K562 (cell line): Measurements from ENCODE around the gene ZNF554. TPM values are rescaled to one million over a fixed set of nuclear protein-coding genes. Genes with fewer than 3 reads are reported as not detected.

Experiments
- ATAC-seq: fragments of 200-7000 bp; cut with Tn5 transposase; 3 replicates; pipeline ENCODE4 v1.9.1; 2020; ENCODE audit warnings: moderate library complexity
- BruUV-seq: library from RNA; stranded (reverse); fragments of 400-500 nt; replicated peaks from 2 replicates; lab custom pipeline; 2021; lab: Mats Ljungman, UMichigan
- CTCF ChIA-PET: fragments of 300-600 bp; formaldehyde crosslinking; extraction: SDS; loops from one replicate; lab custom pipeline; 2021; ENCODE audit warnings: low intra/inter-chr PET ratio; lab: Yijun Ruan, JAX
- POLR2A ChIA-PET: fragments of 300-600, 350-650 bp; sonication (Branson Sonifier 250); formaldehyde crosslinking; extraction: SDS; loops from one replicate; lab custom pipeline; 2021; ENCODE audit warnings: antibody characterized with exemption, inconsistent platforms; lab: Yijun Ruan, JAX
- DNase-seq, 4 experiments: peaks; one replicate each; pipeline versions ENCODE4 v3.0.0 to v3.0.0-alpha.2; 2011 to 2018; ENCODE audit warnings: low spot score in 3 of 4, mixed read lengths in 3 of 4; ENCODE audit errors: extremely low read depth in 1 of 4
- FAIRE-seq: peaks from 2 replicates; lab custom pipeline; 2011; peaks lifted over from hg19 to GRCh38; lab: Jason Lieb, UNC
- H2AFZ ChIP-seq: 2 replicates; pipeline ENCODE4 v1.6.0; 2011; ENCODE audit warnings: low read depth, low read length, control low read depth, inconsistent platforms
- H3K27ac ChIP-seq: fragments of 200-600 bp; 3 replicates; pipeline ENCODE4 v1.8.0; 2011; ENCODE audit warnings: low read depth, mild to moderate bottlenecking, control low read depth, inconsistent platforms, low read length, moderate library complexity, mixed read lengths; ENCODE audit errors: extremely low read depth
- H3K27me3 ChIP-seq, 2 experiments: fragments of 300-600 bp in 1 of 2; 2 replicates in 1 of 2; 3 replicates in 1 of 2; pipeline versions ENCODE4 v1.6.0 to v1.8.0; 2011; ENCODE audit warnings: inconsistent platforms in 2 of 2, low read length in 2 of 2, mild to moderate bottlenecking in 1 of 2, mixed read lengths in 1 of 2, moderate library complexity in 1 of 2; ENCODE audit not compliant: control insufficient read depth in 2 of 2, insufficient read depth in 2 of 2
- H3K36me3 ChIP-seq: fragments of 300-600 bp; 3 replicates; pipeline ENCODE4 v1.8.0; 2011; ENCODE audit warnings: mild to moderate bottlenecking, low read length, inconsistent platforms; ENCODE audit not compliant: control insufficient read depth, insufficient read depth
- H3K4me1 ChIP-seq, 2 experiments: fragments of 200-600 bp in 1 of 2; replicated peaks in 1 of 2; 2 replicates in 1 of 2; 3 replicates in 1 of 2; pipeline versions ENCODE4 v1.5.1 to v1.8.0; 2011; ENCODE audit warnings: inconsistent platforms in 2 of 2, low read length in 2 of 2, mild to moderate bottlenecking in 1 of 2, mixed read lengths in 1 of 2, moderate library complexity in 1 of 2; ENCODE audit not compliant: control insufficient read depth in 2 of 2, insufficient read depth in 2 of 2
- H3K4me2 ChIP-seq: 2 replicates; pipeline ENCODE4 v1.6.1; 2011; ENCODE audit warnings: low read length, control low read depth, inconsistent platforms, mixed read lengths; ENCODE audit not compliant: insufficient read depth
- H3K4me3 ChIP-seq: fragments of 200-600 bp; sonication (generic), shearing (Covaris generic); 2 replicates; pipeline ENCODE4 v1.5.1; 2016; ENCODE audit warnings: control low read depth, inconsistent platforms
- H3K79me2 ChIP-seq: fragments of 200-600 bp; 3 replicates; pipeline ENCODE4 v1.8.0; 2011; ENCODE audit warnings: low read length, inconsistent platforms; ENCODE audit not compliant: control insufficient read depth, insufficient read depth
- H3K9ac ChIP-seq, 2 experiments: 2 replicates each; pipeline versions ENCODE4 v1.6.0 to v1.6.1; 2011; ENCODE audit warnings: low read depth in 2 of 2, low read length in 2 of 2, control low read depth in 1 of 2, inconsistent platforms in 1 of 2, mild to moderate bottlenecking in 1 of 2, mixed read lengths in 1 of 2; ENCODE audit not compliant: insufficient read depth in 1 of 2
- H3K9me1 ChIP-seq: one replicate; pipeline ENCODE4 v1.6.0; 2011; ENCODE audit warnings: inconsistent platforms, mild to moderate bottlenecking, low read length, moderate library complexity; ENCODE audit not compliant: control insufficient read depth, insufficient read depth
- H3K9me3 ChIP-seq: replicated peaks from 2 replicates; pipeline ENCODE4 v1.5.1; 2011; ENCODE audit warnings: low read depth, low read length, inconsistent platforms; ENCODE audit not compliant: control insufficient read depth, insufficient read depth
- H4K20me1 ChIP-seq: replicated peaks from 2 replicates; pipeline ENCODE4 v1.6.1; 2011; ENCODE audit warnings: low read length, inconsistent platforms, mixed read lengths; ENCODE audit not compliant: control insufficient read depth, insufficient read depth
- BRD9 ChIP-seq: fragments of 450-650 bp; IDR thresholded peaks from 2 replicates; pipeline ENCODE4 v1.6.1; 2018; ENCODE audit warnings: low read depth; ENCODE audit not compliant: partially characterized antibody
- BRF2 ChIP-seq: IDR thresholded peaks from 3 replicates; pipeline ENCODE4 v1.6.1; 2011; ENCODE audit warnings: borderline replicate concordance, mild to moderate bottlenecking; ENCODE audit not compliant: insufficient read length, insufficient read depth
- CHD4 ChIP-seq: fragments of 200-600 bp; sonication (generic); IDR thresholded peaks from 3 replicates; pipeline ENCODE4 v1.6.1; 2012; ENCODE audit warnings: low read depth, mild to moderate bottlenecking, mixed read lengths, low read length, inconsistent platforms; ENCODE audit not compliant: insufficient read depth, insufficient replicate concordance, poor library complexity, severe bottlenecking
- CREBBP ChIP-seq: IDR thresholded peaks from one replicate; pipeline ENCODE4 v1.6.1; 2012; ENCODE audit warnings: low read depth, mild to moderate bottlenecking, control low read depth, inconsistent platforms, low read length
- DEAF1 ChIP-seq: fragments of 450-650 bp; formaldehyde crosslinking; IDR thresholded peaks from 2 replicates; pipeline ENCODE4 v1.4.0; 2020; ENCODE audit warnings: mild to moderate bottlenecking, moderate library complexity
- HDAC3 ChIP-seq: fragments of 450-650 bp; IDR thresholded peaks from 2 replicates; pipeline ENCODE4 v1.6.1; 2018; ENCODE audit warnings: borderline replicate concordance, mild to moderate bottlenecking, moderate library complexity; ENCODE audit not compliant: partially characterized antibody
- PHTF2 ChIP-seq: fragments of 250-450 bp; sonication (Bioruptor Pico); IDR thresholded peaks from 2 replicates; pipeline ENCODE4 v1.5.0; 2021; ENCODE audit warnings: mild to moderate bottlenecking
- RBM39 ChIP-seq: fragments of 200-400 bp; formaldehyde crosslinking; optimal IDR thresholded peaks from 2 replicates; pipeline ENCODE3; 2018; ENCODE audit warnings: low read depth, low read length
- SMAD3 ChIP-seq: fragments of 450-650 bp; formaldehyde crosslinking; conservative IDR thresholded peaks from 2 replicates; pipeline ENCODE4 v1.4.0; 2020; ENCODE audit warnings: mild to moderate bottlenecking
- STAT6 ChIP-seq: sonication (generic); formaldehyde crosslinking; IDR thresholded peaks from 2 replicates; pipeline ENCODE4 v1.8.1; 2023; ENCODE audit warnings: mild to moderate bottlenecking, missing genetic modification reagents
- THRA ChIP-seq: fragments of 450-650 bp; IDR thresholded peaks from 2 replicates; pipeline ENCODE4 v1.6.1; 2017; ENCODE audit warnings: mild to moderate bottlenecking, moderate library complexity
- ZNF77 ChIP-seq: fragments of 250-450 bp; sonication (Bioruptor Pico); IDR thresholded peaks from 2 replicates; pipeline ENCODE4 v1.5.0; 2020
- WGBS: fragments of 100-300 bp; shearing (Covaris generic); methylation state at CpG from one replicate; pipeline ENCODE4 v1.1.6; 2016; ENCODE audit warnings: low coverage, mixed read lengths; ENCODE audit not compliant: insufficient coverage; ENCODE audit errors: missing lambda C conversion rate; 5-methylcytosine and 5-hydroxymethylcytosine counted together
- in situ Hi-C: fragments of 300-500 bp; cut with MboI; formaldehyde crosslinking; loops from 4 replicates; pipeline ENCODE4 v1.15.0; 2018; ENCODE audit warnings: inconsistent platforms, mixed read lengths
- intact Hi-C: fragments of 100-400 bp; cut with micrococcal nuclease; formaldehyde crosslinking; loops from 2 replicates; pipeline ENCODE4 v1.14.2; 2022
- polyA plus RNA-seq, 8 experiments: library from polyadenylated mRNA; depleted of rRNA in 4 of 8; stranded (reverse) in 5 of 8; unstranded in 3 of 8; fragments of >200 nt; fragmentation: Nextera tagmentation in 2 of 8; fragmentation: Illumina TruSeq in 1 of 8; extraction: Ambion mirVana in 2 of 8; extraction: Trizol in 1 of 8; gene quantifications; 2 replicates each; pipeline versions ENCODE4 v1.2.1 to v1.2.3, GENCODE V29; 2011 to 2014; ENCODE audit warnings: inconsistent platforms in 1 of 8, missing spikeins in 1 of 8
- total RNA-seq, 7 experiments: library from RNA; depleted of rRNA in 6 of 7; stranded (reverse); fragments of >200 nt in 6 of 7; fragmentation: Illumina TruSeq in 2 of 7; extraction: Trizol in 2 of 7; gene quantifications; 2 replicates each; pipeline versions ENCODE4 v1.2.1 to v1.2.3, GENCODE V29; 2011 to 2021; ENCODE audit warnings: low replicate concordance in 1 of 7

Gene ZNF554
- total and polyA plus RNA-seq, 9 of the 15 experiments (the other 6 are each of a cell fraction or from before 2014, with no cell fraction given) = 0.07 to 1.8 (median 1.1) TPM

GRCh38 chr19:2812414-2813234, 7.0 kb upstream of the ZNF554 start:
- Histone ChIP-seq H3K4me3 (no peak overlapping the region), H3K36me3 (peaks cover 67% of the 10 kb centered on the region; the same call in 2 of the 3 replicates), H3K79me2 (no peaks in the 10 kb centered on the region), H3K9me3 (no peaks in the 10 kb centered on the region), H3K9me1 (no peaks in the 10 kb centered on the region), H3K4me2 (no peak overlapping the region), H2AFZ (no peak overlapping the region), H3K27ac (no peak overlapping the region), H3K27me3 (no peaks in the 10 kb centered on the region), H3K9ac (peak overlapping the region in 1 of 2 experiments; percentile 35; a peak in 1 of 4 replicates), H3K4me1 (peaks cover 0 to 21% of the 10 kb centered on the region in 2 experiments; a peak in 2 of 5 replicates), H4K20me1 (no peaks in the 10 kb centered on the region)
- WGBS = 93% methylated on average over 18 of the region's 37 CpGs
- FAIRE-seq = no peak
- intact Hi-C loops (no loop called here), in situ Hi-C loops (no loop called here)
- no peak for DNase-seq
- no peak for ATAC-seq
- CTCF ChIA-PET = no interaction called here
- POLR2A ChIA-PET = no interaction called here
- no TSS peak for BruUV-seq
- no peak for TF ChIP-seq BRD9
- TF ChIP-seq HDAC3 = no peak
- no peak for TF ChIP-seq THRA
- TF ChIP-seq CHD4 = no peak
- no peak for TF ChIP-seq SMAD3 (CRISPR knock-in tag)
- TF ChIP-seq BRF2 = no peak
- TF ChIP-seq CREBBP = no peak
- no peak for TF ChIP-seq DEAF1
- no peak for TF ChIP-seq ZNF77 (CRISPR knock-in tag)
- TF ChIP-seq PHTF2 (CRISPR knock-in tag) = no peak
- TF ChIP-seq STAT6 (CRISPR knock-in tag) = no peak
- TF ChIP-seq RBM39 = no peak
